ENCODE measurements around the gene SOX4.
"Not testable (repeated sequence)": the region's sequence is repeated elsewhere in the genome, so short reads cannot be mapped to it uniquely, and the experiment has no call there.

The SOX4 gene

DNA sequence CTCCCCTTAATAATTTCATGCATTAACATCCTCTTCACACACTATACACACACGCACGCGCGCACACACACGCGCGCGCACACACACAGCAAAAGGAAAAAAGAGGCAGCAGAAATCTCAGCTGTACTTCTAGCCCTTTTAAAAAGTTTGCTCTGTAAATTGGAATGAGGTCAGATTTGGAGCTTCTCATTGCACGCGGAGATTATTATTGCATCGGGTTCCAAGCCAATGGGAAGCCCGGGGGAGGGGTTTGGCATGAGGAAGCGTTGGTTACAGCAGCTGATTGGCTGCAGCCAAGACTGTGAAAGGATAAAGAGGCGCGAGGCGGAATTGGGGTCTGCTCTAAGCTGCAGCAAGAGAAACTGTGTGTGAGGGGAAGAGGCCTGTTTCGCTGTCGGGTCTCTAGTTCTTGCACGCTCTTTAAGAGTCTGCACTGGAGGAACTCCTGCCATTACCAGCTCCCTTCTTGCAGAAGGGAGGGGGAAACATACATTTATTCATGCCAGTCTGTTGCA is at the start of gene SOX4:
Gene SOX4, plus strand, starts transcription at position 340 of the 515 bp plus-strand sequence. CDS start 784 bp downstream, outside the sequence.
- peak; percentile 96 to 97 for DNase-seq (ENCODE audit: low read depth in 2 of 2)

DNA sequence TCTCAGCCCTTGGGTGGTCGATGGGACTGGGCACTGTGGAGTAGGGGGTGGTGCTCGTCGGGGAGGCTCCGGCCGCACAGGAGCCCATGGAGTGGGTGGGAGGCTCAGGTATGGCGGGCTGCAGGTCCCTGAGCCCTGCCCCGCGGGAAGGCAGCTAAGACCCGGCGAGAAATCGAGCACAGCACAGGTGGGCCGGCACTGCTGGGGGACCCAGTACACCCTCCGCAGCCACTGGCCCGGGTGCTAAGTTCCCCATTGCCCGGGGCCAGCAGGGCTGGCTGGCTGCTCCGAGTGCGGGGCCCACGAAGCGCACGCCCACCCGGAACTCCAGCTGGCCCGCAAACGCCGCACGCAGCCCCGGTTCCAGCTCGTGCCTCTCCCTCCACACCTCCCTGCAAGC is 41.3 kb upstream of the SOX4 start:
- DNase-seq (ENCODE audit: low read depth in 2 of 2) = not testable (repeated sequence)

DNA sequence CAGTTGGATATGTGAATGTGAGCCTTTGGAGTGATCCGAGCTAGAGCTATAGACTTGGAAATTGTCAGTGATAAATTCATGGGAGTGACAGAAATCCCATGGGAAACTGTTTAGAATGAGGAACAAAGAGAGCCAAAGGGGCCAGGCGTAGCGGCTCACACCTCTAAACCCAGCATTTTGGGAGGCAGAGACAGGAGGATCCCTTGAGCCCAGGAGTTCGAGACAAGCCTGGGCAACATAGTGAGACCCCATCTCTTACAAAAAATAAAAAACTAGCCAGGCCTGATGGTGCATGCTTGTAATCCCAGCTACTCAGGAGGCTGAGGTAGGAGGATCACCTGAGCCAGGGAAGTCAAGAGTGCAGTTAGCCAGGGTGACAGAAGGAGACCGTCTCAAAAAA is 39.3 kb upstream of the SOX4 start:
- DNase-seq (ENCODE audit: low read depth in 2 of 2) = no peak

DNA sequence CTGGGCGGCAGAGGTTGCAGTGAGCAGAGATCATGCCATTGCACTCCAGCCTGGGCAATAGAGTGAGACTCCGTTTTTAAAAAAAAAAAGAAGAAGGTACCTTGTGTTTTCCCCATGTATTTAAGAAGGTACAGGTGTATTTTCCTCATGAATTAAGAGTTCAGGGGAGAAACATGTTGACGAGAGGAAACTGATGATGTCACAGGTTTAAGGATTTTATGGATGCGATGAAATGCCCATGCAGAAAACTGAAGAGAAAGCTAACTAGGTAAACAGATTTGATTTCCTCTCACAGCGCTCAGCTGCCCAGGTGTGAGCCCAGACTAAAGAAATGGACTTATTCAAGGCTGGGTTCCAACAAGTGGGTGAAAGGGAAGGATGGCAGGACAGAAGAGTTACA is 38.4 kb upstream of the SOX4 start:
- DNase-seq (ENCODE audit: low read depth in 2 of 2) = no peak

DNA sequence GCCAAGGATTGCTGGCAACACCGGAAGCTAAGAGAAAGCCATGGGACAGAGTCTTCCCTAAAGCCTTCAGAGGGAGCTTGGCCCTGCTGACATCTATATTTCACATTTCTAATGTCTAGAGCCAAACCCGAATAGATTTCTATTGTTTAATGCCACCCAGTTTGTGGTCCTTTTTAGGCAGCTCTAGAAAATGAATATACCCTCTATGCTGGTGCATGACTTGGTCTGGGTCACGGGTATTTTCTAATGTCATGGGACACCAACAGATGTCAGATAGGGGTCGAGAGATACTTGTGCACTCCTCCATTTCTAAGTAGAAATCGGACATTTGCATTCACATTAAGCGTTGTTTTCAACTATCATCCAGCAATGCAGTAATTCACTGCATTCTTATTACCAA is 37.0 kb upstream of the SOX4 start:
- DNase-seq (ENCODE audit: low read depth in 2 of 2) = no peak

DNA sequence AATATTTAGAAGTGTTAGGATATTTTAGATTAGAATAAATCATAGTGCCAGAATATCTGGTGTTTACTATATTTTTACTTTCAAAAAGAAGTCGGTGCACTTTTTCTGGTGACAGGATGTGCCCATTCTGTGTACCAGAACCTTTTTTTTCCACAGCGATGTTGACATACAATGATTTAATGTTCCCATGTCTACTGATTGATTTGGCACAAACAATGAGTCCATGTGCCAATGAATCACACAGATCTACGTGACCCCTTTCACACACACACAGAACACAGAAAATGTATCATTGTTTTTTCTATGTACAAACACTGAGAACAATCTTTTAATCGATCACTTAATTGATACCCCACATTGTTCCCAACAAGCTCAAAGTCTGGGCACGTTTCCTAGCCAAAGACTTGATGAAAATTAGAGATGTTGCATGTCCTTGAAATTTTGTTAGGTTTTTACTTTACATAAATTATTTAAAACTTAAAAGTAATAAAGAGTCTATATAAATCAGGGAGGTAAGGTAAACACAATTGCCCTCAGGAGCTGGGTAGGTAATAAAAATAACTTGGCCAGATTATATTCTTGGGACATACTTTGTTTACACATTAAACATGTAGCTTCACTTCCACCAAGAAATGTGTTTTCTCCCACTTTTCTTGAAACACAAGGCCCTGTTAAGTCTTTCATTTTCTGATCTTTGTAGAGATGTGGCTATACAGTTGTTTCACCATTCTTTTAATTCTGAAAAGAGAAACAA is 36.4 kb upstream of the SOX4 start:
- no peak for DNase-seq (ENCODE audit: low read depth in 2 of 2)

DNA sequence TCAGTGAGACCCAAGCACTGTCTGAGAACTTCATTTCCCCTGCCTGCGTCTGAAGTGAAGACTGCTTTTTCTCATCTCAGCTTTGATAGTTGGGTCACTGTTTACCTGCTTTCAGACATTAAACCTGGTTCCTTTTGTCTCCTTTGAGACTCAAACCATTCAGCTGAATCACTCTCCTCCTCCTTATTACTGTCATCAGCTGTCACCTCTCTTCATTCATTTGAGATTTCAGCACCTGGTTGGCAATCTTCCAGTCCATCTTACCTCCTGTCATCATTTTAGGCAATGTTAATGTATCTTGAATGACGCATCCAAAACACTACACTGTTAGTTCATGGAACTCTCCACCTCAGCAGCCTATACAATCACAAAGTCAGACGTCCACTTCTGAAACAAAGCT is 34.3 kb upstream of the SOX4 start:
- no peak for DNase-seq (ENCODE audit: low read depth in 2 of 2)

DNA sequence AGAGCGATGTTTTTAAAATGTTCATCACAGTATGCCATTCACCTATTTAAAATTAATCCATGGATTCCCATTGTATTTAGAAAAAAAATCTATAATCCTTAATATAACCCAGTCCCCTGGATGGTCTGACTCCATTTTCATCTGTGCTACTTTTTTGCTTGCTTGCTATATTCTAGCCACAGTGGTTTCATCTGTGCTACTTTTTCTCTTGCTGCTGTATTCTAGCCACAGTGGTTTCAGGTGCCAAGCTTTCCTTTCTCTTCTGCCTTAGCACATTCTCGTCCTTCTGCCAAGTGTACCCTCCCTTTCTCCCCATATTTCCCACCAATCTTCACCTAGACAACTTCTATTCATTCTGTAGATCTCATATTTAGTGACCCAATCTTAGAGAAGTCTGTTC is 33.3 kb upstream of the SOX4 start:
- DNase-seq (ENCODE audit: low read depth in 2 of 2) = no peak

DNA sequence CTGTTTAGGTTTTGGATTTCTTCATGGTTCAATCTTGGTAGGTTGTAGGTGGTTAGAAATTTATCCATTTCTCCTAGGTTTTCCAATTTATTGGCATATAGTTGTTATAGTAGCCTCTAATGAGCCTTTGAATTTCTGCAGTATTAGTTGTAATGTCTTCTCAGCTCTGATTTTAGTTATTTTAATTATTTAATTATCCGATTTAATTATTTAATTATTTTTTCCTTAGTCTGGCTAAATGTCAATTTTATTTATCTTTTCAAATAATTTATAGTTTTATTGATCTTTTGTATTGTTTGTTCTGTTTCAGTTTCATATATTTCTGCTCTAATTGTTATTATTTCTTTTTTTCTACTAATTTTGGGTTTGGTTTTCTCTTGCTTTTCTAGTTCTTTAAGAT is 28.1 kb upstream of the SOX4 start:
- DNase-seq (ENCODE audit: low read depth in 2 of 2) = no peak

DNA sequence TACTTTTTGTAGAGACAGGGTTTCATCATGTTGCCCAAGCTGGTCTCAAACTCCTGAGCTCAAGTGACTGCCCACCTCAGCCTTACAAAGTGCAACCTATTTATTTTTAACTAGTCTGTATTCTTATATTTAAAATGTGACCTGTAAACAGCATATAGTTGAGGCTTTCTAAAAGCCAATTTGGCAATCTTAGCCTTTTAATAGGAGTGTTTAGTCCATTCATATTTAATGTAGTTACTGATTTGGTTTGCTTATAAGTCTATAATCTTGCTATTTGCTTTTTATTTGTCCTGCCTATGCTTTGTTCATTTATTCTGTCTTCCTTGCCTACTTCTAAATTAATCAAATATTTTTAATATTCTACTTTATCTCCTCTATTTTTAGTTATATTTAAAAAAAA is 15.0 kb upstream of the SOX4 start:
- no peak for DNase-seq (ENCODE audit: low read depth in 2 of 2)

DNA sequence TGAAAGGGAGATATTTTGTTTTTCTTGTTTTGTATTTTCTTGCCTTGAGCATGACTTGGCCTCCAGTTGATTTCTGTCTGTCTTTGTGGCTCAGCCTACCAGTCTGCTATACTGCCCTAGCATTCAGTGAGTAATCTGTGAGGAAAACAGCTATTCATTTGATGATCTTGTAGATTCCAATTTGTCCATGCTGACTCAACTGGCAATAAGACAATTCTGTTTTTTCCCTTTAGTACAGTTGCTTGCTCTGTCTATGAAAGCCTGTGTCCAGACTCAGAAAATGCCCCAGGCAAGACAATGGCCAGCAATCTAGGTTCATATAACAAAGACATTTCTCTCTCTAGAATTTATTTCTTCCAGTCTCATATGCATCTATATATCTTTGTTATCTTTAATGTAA is 10.9 kb upstream of the SOX4 start:
- DNase-seq (ENCODE audit: low read depth in 2 of 2) = no peak

DNA sequence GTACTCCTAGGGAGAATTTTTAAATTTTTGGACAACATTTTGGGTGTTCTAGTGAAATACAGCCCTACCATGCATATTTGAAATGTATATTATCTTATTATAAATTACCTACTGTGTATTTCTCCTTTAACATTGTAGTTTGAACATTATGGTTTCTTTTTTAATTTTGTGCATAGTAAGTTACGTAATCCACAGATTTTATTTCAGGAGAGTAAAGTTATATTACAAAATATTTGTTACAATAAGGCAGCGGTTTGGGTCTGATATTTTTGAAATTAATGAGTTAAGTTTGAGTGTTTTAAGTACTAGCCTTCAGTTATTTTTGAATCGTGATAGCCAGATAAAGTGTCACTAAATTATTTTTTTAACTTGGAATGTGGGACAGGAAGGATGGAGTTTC is 7.3 kb upstream of the SOX4 start:
- DNase-seq (ENCODE audit: low read depth in 2 of 2) = no peak

DNA sequence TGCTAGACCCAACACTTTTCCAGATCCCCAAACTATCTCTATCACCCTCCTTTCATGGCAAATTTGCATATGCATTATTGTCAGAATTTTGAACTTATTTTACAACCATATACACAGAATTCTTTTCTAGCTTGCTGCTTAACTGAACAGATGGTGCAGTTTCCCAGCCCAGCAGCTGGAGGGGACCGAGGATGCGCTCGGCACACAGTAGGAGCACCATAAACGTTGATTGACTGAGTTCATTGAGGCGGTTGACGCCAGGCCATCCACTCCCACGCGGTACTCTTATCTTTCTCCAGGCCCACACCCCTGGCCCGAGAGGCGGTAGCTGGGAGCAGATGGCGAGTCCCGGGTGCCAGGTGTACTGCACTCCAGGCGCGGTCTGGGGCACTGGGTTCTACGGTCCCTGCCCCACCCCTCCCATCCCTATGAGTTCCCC is 6.8 kb upstream of the SOX4 start:
- no peak for DNase-seq (ENCODE audit: low read depth in 2 of 2)

DNA sequence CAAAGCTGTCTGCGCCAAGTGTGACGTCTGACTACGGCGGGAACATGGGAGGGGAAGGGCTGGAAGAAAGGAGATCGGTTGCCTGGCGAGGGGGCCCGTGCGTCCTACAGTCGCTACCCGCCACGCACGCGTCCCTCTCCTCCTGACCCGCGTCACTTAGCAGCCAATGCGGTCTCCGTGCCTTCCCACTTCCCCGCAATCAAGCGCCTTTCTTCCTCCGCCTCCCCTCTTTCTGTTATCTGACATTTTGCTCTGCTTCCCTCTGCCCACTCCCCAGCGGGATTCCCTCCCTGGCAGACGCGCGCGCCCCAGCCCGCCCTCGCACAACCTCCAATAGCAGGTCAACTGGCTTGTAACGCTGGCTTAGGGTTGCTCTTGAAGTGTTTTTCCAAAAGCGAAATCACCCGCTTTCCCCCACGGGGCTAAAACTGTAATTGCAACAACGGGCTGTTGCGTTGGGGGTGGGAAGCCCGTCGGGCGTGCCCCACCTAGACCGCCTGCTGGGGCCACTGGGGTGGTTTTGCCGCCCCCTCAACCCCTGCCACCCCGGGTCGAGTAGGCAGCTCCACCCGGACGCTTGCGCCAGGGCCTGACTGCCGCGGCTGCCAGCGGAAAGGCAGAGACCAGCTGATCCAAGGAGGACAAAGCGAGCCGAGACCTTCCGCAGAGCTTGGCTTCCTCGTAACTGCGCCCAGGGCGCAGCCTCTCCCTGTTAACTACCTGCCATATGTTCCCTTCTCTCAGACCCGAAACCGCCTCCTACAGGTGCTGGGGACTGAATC is 6.2 kb upstream of the SOX4 start:
- DNase-seq (ENCODE audit: low read depth in 2 of 2) = no peak

DNA sequence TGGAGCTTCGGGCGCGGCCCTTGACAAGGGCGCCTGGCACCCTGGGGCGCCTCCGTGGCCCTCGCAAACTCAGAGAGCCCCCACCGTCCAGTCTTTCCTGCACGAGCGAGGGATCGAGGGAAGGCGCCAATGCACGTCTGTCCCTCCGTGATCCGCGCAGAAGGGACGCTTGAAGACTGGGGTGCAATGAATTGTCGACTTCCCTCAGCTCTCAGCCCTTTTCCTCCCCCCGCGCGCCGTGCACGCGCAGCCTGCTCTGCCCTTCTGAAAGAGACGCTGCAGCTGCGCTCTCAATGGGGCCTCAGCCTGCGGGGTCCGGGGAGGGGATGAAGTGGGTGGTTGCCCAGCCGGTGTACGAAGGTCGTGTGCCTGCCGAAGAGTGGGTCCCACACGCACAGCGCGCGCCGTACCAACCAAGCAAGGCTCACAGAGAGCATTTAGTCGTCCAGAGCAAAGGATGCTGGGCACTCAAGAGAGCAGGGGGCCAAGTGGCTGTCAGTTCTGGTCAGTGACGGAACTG is 5.5 kb upstream of the SOX4 start:
- DNase-seq (ENCODE audit: low read depth in 2 of 2) = no peak

DNA sequence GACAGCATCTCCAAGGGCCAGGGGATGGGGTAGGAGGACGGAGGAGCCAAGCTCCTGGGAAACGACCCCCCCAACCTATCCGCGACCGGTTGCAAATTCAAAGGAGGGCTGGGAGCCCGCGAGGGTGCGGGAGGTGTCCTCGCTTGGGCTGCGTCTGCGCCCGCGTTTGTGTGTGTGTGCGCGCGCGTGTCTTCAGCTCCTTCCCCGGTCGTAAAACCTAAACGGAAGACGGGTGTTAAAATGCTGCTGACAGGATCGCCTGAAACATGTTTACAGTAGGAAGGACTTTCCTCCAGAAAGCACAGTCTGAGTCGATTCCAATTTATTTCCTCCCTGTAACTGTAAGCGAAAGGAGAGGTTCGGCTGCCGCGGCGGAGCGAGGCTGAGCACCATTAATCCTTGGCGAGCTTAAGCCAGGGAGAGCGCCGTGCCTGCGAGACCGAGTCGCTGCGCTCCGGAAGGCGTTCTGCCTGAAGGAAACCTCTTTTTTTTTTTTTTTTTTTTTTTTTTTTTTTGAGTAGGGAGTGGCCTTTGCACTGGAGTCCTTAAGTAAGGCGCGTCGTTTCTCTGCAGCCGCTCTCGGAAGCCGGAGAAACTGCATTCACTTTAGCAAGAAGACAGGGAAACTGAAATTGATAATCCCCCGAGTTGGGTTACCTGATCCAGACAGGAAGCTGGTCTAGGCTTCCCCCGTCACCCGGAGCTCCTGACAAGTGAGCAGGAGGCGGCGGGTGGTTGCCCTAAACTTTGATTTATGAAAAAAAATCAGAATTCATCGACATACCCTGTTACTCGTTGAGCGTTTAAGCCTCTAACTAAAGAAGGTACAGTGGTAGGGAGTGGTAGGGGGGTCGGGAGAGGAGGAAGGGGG is 4.8 kb upstream of the SOX4 start:
- peak in 1 of 2 experiments; percentile 63 for DNase-seq (ENCODE audit: low read depth in 2 of 2)

DNA sequence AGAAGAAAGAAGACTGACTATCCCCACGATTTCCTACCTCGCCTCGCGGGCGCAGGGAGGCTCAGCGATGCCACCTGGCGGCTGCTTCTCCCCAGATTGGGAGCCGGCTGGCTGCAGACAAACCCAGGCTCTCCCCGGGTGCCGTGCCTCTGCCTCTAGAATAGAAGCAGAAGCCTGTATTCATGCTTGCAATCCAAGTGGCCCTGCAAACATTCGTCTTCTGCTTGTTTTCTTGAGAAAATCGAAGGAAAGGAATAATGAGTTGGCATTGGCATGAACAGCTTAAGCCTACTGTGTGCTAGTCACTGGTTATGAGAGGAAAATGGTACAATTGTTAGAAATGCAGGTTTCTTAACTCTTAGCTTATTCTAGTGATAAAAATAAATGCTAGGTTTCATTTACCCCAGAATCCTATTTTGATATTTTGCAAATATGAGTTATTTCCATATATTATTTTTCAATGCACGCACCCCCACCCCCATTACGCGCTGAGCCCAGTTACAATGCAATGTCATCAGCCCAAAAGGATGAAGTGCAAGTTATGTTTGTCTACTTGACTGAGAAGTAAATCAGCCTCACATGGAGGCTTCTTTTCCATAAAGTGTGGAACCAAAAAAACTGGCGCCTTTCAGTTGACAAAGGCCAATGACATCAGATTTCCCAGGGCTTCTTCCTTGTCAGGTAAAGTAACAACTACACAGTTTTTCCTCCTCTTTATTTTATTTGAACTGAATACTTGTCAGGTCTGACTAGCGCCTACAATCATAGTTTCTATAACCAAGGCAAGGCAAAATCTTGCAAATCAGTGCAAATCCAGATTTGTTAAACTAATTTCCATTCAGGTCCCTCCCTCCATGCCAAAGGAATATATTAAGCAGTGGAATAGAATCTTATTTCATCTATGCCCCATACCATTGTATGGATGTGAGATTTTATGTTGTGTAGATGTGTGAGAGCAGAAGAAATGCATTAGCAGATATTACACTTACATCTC is 3.9 kb upstream of the SOX4 start:
- peak in 1 of 2 experiments; percentile 56 for DNase-seq (ENCODE audit: low read depth in 2 of 2)

DNA sequence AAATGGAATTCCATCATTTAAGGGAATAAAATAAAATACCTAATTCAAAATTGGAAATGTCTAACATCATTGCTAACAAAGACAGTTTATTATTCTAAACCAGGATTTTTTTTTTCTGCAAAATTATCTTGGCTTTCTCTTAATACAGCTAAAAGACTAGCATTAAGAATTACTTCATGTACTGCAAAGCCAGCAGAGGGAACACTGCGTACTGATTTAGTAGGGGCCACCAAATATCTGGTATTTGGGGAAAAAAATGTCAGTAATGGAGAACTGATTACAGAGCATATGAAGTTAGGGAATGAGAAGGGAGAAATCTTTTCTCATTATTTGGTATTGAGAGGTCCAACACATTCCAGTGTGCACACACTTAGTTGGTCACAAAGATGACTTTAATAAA is 3.2 kb upstream of the SOX4 start:
- no peak for DNase-seq (ENCODE audit: low read depth in 2 of 2)

DNA sequence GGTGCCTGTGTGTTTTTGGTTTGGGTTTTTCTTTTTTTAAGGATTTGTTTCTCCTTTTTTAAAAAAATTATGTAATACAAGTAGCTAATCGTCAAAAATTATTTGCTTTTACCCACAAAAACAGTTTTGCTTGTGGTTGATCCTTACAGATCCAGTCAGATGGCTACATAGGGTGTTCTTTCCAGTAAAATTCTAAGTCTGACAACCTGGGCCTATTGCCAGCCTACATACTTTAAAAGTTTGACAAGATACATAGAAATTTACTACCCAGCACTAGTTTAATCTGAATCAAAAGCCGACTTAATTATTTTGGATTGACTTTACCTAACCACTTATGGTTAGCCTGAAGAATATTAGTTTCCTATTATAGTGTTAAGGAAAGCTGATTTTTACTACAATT is 2.1 kb upstream of the SOX4 start:
- DNase-seq (ENCODE audit: low read depth in 2 of 2) = no peak

DNA sequence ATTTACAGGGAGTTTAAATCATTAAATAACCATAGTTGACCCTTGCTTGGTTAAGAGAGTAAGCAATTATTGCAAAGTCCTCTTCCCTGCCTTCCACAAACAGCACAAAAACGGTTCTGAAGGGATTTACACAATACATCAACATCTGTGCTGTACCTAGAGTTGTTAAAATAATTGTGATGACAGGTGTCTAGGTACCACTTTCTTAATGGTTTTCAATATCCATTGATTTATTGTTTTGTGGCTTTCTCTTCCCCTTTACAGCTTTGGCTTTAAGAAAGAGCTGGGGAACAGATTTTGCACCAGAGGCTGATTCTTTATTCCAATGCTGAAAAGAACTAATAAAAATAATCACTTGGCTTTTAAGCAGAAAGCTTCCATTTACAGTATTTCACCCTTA is 598 bp upstream of the SOX4 start:
- no peak for DNase-seq (ENCODE audit: low read depth in 2 of 2)
